Neural progenitor cell (in vitro differentiated cells): Measurements from ENCODE around the gene NFIA.

Source experiments
- EZH2phosphoT487 ChIP-seq: fragments of 200-600 bp; sonication (generic); IDR thresholded peaks from 2 replicates; pipeline ENCODE4 v1.6.1; 2017; ENCODE audit warnings: antibody characterized with exemption
- TF ChIP-seq, protein P1 (sequence below): fragments of 200-600 bp; sonication (generic); IDR thresholded peaks from 2 replicates; pipeline ENCODE4 v1.5.1; 2017; ENCODE audit warnings: antibody characterized with exemption, mild to moderate bottlenecking

DNA sequence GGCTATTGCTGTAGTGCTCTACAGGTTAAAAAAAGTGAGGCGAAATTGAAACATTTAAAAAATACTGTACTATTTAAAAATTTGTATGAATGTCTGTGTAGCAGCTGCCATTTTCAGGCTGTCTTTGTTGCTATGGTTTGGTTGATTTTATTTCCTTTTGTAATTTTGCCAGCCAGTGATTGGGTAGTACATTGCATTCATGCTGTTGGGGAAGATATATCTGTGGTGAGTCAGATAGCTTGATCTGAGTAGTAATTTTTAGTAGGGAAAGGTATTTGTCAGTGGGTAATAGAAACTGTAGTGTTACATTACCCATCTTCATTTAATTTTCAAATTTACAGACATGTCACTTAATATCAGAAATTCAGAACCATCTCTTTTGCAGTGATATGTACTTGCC, 15.0 kb downstream of the NFIA start:
- TF ChIP-seq EZH2phosphoT487: no peak
- TF ChIP-seq, protein P1, sequence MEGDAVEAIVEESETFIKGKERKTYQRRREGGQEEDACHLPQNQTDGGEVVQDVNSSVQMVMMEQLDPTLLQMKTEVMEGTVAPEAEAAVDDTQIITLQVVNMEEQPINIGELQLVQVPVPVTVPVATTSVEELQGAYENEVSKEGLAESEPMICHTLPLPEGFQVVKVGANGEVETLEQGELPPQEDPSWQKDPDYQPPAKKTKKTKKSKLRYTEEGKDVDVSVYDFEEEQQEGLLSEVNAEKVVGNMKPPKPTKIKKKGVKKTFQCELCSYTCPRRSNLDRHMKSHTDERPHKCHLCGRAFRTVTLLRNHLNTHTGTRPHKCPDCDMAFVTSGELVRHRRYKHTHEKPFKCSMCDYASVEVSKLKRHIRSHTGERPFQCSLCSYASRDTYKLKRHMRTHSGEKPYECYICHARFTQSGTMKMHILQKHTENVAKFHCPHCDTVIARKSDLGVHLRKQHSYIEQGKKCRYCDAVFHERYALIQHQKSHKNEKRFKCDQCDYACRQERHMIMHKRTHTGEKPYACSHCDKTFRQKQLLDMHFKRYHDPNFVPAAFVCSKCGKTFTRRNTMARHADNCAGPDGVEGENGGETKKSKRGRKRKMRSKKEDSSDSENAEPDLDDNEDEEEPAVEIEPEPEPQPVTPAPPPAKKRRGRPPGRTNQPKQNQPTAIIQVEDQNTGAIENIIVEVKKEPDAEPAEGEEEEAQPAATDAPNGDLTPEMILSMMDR: no peak
